HEK293 (cell line): ENCODE measurements around the gene KLHL29.

Experiments
- CTCF ChIA-PET: fragments of 350-600 bp; formaldehyde crosslinking; extraction: SDS; loops from one replicate; lab custom pipeline; 2021; ENCODE audit warnings: antibody characterized with exemption; lab: Yijun Ruan, JAX
- POLR2A ChIA-PET: fragments of 300-600 bp; formaldehyde crosslinking; extraction: SDS; loops from one replicate; lab custom pipeline; 2020; ENCODE audit warnings: antibody characterized with exemption, inconsistent platforms; lab: Yijun Ruan, JAX
- H3K27ac ChIP-seq: fragments of 200-500 bp; sonication (Bioruptor generic); 2 replicates; pipeline ENCODE4 v1.5.1; 2014; ENCODE audit warnings: low read depth, low read length, control low read depth, inconsistent platforms; ENCODE audit errors: extremely low read depth
- H3K36me3 ChIP-seq, 2 experiments: fragments of 200-500 bp in 1 of 2; sonication (Bioruptor generic) in 1 of 2; 1 replicate in 1 of 2; 2 replicates in 1 of 2; pipeline ENCODE4 v1.5.1; 2014 to 2017; ENCODE audit warnings: inconsistent platforms in 2 of 2, low read length in 2 of 2; ENCODE audit not compliant: control insufficient read depth in 2 of 2, insufficient read depth in 1 of 2
- H3K4me1 ChIP-seq: fragments of 200-500 bp; sonication (Bioruptor generic); 2 replicates; pipeline ENCODE4 v1.5.1; 2014; ENCODE audit warnings: mild to moderate bottlenecking, low read length, inconsistent platforms; ENCODE audit not compliant: control insufficient read depth, insufficient read depth
- H3K4me3 ChIP-seq: 2 replicates; pipeline ENCODE4 v1.5.1; 2011; ENCODE audit warnings: low read depth, mild to moderate bottlenecking, control low read depth, low read length, moderate library complexity
- H3K9me3 ChIP-seq: fragments of 200-500 bp; sonication (Bioruptor generic); 2 replicates; pipeline ENCODE4 v1.5.1; 2014; ENCODE audit warnings: low read depth, low read length, inconsistent platforms; ENCODE audit not compliant: control insufficient read depth, insufficient read depth
- KLF1 ChIP-seq: fragments of 450-650 bp; formaldehyde crosslinking; IDR thresholded peaks from 2 replicates; pipeline ENCODE4 v1.5.1; 2016; ENCODE audit warnings: missing biosample characterization, missing genetic modification characterization
- MYNN ChIP-seq: fragments of 450-650 bp; formaldehyde crosslinking; IDR thresholded peaks from 2 replicates; pipeline ENCODE4 v1.5.1; 2016; ENCODE audit warnings: missing biosample characterization, missing genetic modification characterization, borderline replicate concordance
- PRDM10 ChIP-seq: fragments of 450-650 bp; formaldehyde crosslinking; IDR thresholded peaks from 2 replicates; pipeline ENCODE4 v1.5.1; 2016; ENCODE audit warnings: missing biosample characterization, missing genetic modification characterization
- REPIN1 ChIP-seq: fragments of 450-650 bp; formaldehyde crosslinking; IDR thresholded peaks from 2 replicates; pipeline ENCODE4 v1.5.1; 2017; ENCODE audit warnings: missing biosample characterization, missing genetic modification characterization, low read depth
- SP3 ChIP-seq: fragments of 450-650 bp; formaldehyde crosslinking; IDR thresholded peaks from 2 replicates; pipeline ENCODE4 v1.5.1; 2016; ENCODE audit warnings: missing biosample characterization, missing genetic modification characterization
- ZBTB17 ChIP-seq: fragments of 450-650 bp; formaldehyde crosslinking; IDR thresholded peaks from 2 replicates; pipeline ENCODE4 v1.5.1; 2016; ENCODE audit warnings: missing biosample characterization, missing genetic modification characterization
- ZNF133 ChIP-seq: fragments of 450-650 bp; formaldehyde crosslinking; IDR thresholded peaks from 2 replicates; pipeline ENCODE4 v1.5.1; 2016; ENCODE audit warnings: missing biosample characterization, missing genetic modification characterization
- ZNF146 ChIP-seq: fragments of 450-650 bp; formaldehyde crosslinking; IDR thresholded peaks from 2 replicates; pipeline ENCODE4 v1.5.1; 2016; ENCODE audit warnings: missing biosample characterization, missing genetic modification characterization
- ZNF148 ChIP-seq: fragments of 450-650 bp; formaldehyde crosslinking; IDR thresholded peaks from 2 replicates; pipeline ENCODE4 v1.5.0; 2017; ENCODE audit warnings: missing biosample characterization, missing genetic modification characterization, borderline replicate concordance
- ZNF18 ChIP-seq: fragments of 450-650 bp; formaldehyde crosslinking; IDR thresholded peaks from 2 replicates; pipeline ENCODE4 v1.5.1; 2016; ENCODE audit warnings: missing biosample characterization, missing genetic modification characterization
- ZNF184 ChIP-seq: fragments of 450-650 bp; IDR thresholded peaks from 2 replicates; pipeline ENCODE4 v1.5.1; 2018; ENCODE audit warnings: missing biosample characterization, mild to moderate bottlenecking, missing genetic modification characterization
- ZNF2 ChIP-seq: fragments of 450-650 bp; formaldehyde crosslinking; IDR thresholded peaks from 2 replicates; pipeline ENCODE4 v1.5.1; 2016; ENCODE audit warnings: missing biosample characterization, missing genetic modification characterization
- ZNF239 ChIP-seq: fragments of 450-650 bp; formaldehyde crosslinking; IDR thresholded peaks from 2 replicates; pipeline ENCODE4 v1.5.1; 2016; ENCODE audit warnings: missing biosample characterization, missing genetic modification characterization
- ZNF24 ChIP-seq: fragments of 450-650 bp; formaldehyde crosslinking; IDR thresholded peaks from 2 replicates; pipeline ENCODE4 v1.5.1; 2016; ENCODE audit warnings: missing biosample characterization, missing genetic modification characterization
- ZNF335 ChIP-seq: fragments of 450-650 bp; formaldehyde crosslinking; conservative IDR thresholded peaks from 2 replicates; pipeline ENCODE4 v1.5.1; 2016; ENCODE audit warnings: missing biosample characterization, missing genetic modification characterization
- ZNF341 ChIP-seq: fragments of 450-650 bp; formaldehyde crosslinking; IDR thresholded peaks from 2 replicates; pipeline ENCODE4; 2016; ENCODE audit warnings: low read depth, missing biosample characterization, missing genetic modification characterization
- ZNF366 ChIP-seq: fragments of 450-650 bp; formaldehyde crosslinking; conservative IDR thresholded peaks from 2 replicates; pipeline ENCODE4 v1.5.1; 2016; ENCODE audit warnings: missing biosample characterization, missing genetic modification characterization
- ZNF37A ChIP-seq: fragments of 450-650 bp; IDR thresholded peaks from 2 replicates; pipeline ENCODE4 v1.5.1; 2018; ENCODE audit warnings: missing biosample characterization, missing genetic modification characterization
- ZNF48 ChIP-seq: fragments of 450-650 bp; formaldehyde crosslinking; IDR thresholded peaks from 2 replicates; pipeline ENCODE4 v1.5.1; 2016; ENCODE audit warnings: missing biosample characterization, missing genetic modification characterization
- ZNF544 ChIP-seq: fragments of 450-650 bp; formaldehyde crosslinking; IDR thresholded peaks from 2 replicates; pipeline ENCODE4 v1.5.0; 2017; ENCODE audit warnings: missing biosample characterization, missing genetic modification characterization
- ZNF560 ChIP-seq: fragments of 450-650 bp; formaldehyde crosslinking; IDR thresholded peaks from 2 replicates; pipeline ENCODE4 v1.5.1; 2017; ENCODE audit warnings: missing biosample characterization, missing genetic modification characterization, borderline replicate concordance
- ZNF561 ChIP-seq: fragments of 450-650 bp; IDR thresholded peaks from 2 replicates; pipeline ENCODE4 v1.5.1; 2018; ENCODE audit warnings: missing biosample characterization, missing genetic modification characterization, borderline replicate concordance
- ZNF785 ChIP-seq: fragments of 450-650 bp; formaldehyde crosslinking; IDR thresholded peaks from 2 replicates; pipeline ENCODE4 v1.5.1; 2016; ENCODE audit warnings: missing biosample characterization, missing genetic modification characterization
- ZNF792 ChIP-seq: fragments of 450-650 bp; formaldehyde crosslinking; IDR thresholded peaks from 2 replicates; pipeline ENCODE4 v1.5.1; 2016; ENCODE audit warnings: missing biosample characterization, missing genetic modification characterization
- ZNF843 ChIP-seq: fragments of 450-650 bp; formaldehyde crosslinking; IDR thresholded peaks from 2 replicates; pipeline ENCODE4 v1.5.1; 2016; ENCODE audit warnings: missing biosample characterization, missing genetic modification characterization
- ZSCAN18 ChIP-seq: fragments of 450-650 bp; formaldehyde crosslinking; IDR thresholded peaks from 2 replicates; pipeline ENCODE4 v1.5.1; 2016; ENCODE audit warnings: missing biosample characterization, missing genetic modification characterization
- ZXDB ChIP-seq: fragments of 450-650 bp; formaldehyde crosslinking; IDR thresholded peaks from 2 replicates; pipeline ENCODE4 v1.5.1; 2016; ENCODE audit warnings: missing biosample characterization, missing genetic modification characterization

KLHL29 gene

GRCh38 chr2:23464905-23465537 lies 80.0 kb downstream of the KLHL29 start:
- no peak overlapping the region for H3K4me3 ChIP-seq
- H3K27ac ChIP-seq: no peak overlapping the region
- no peaks in the 10 kb centered on the region for H3K9me3 ChIP-seq
- no peaks in the 10 kb centered on the region for H3K4me1 ChIP-seq
- POLR2A ChIA-PET: no interaction called here
- CTCF ChIA-PET: no interaction called here
- TF ChIP-seq ZNF18 (tag by site-specific recombination): no peak
- TF ChIP-seq ZNF184 (tag by site-specific recombination): no peak
- TF ChIP-seq ZNF366 (tag by site-specific recombination): no peak
- no peak for TF ChIP-seq ZNF48 (tag by site-specific recombination)
- TF ChIP-seq ZNF335 (tag by site-specific recombination): no peak
- no peak for TF ChIP-seq ZNF843
- no peak for TF ChIP-seq ZNF561
- no peak for TF ChIP-seq ZNF24
- TF ChIP-seq ZNF560 (tag by site-specific recombination): no peak
- TF ChIP-seq KLF1 (tag by site-specific recombination): no peak
- no peak for TF ChIP-seq ZNF2 (tag by site-specific recombination)
- TF ChIP-seq ZNF148 (tag by site-specific recombination): no peak
- TF ChIP-seq SP3 (tag by site-specific recombination): no peak
- TF ChIP-seq ZNF544 (tag by site-specific recombination): no peak
- no peak for TF ChIP-seq REPIN1 (tag by site-specific recombination)
- no peaks in the 10 kb centered on the region for H3K36me3 ChIP-seq

- ChIA-PET CTCF (no interaction called here), POLR2A (no interaction called here)
- H3K4me3 ChIP-seq: no peak overlapping the region
- H3K36me3 ChIP-seq: no peaks in the 10 kb centered on the region
- no peaks in the 10 kb centered on the region for H3K4me1 ChIP-seq
- H3K9me3 ChIP-seq: no peaks in the 10 kb centered on the region
- H3K27ac ChIP-seq: no peak overlapping the region
- TF ChIP-seq ZNF37A (tag by site-specific recombination): no peak
- TF ChIP-seq PRDM10 (tag by site-specific recombination): no peak
- TF ChIP-seq ZNF239: no peak
- TF ChIP-seq ZNF133 (tag by site-specific recombination): no peak
- no peak for TF ChIP-seq ZNF146
- TF ChIP-seq ZNF785 (tag by site-specific recombination): no peak
- no peak for TF ChIP-seq ZXDB (tag by site-specific recombination)
- no peak for TF ChIP-seq ZNF792
- TF ChIP-seq ZNF18 (tag by site-specific recombination): no peak
- no peak for TF ChIP-seq ZNF341 (tag by site-specific recombination)
- TF ChIP-seq ZSCAN18 (tag by site-specific recombination): no peak
- TF ChIP-seq MYNN (tag by site-specific recombination): no peak
- TF ChIP-seq ZBTB17 (tag by site-specific recombination): no peak
These were observed 81.0 kb downstream of the KLHL29 start for GRCh38 chr2:23465936-23466335.
